Endothelial cell of umbilical vein (primary cell): ENCODE measurements around the gene TSPAN10. TPM values are rescaled to one million over a fixed set of nuclear protein-coding genes. Genes with fewer than 3 reads are reported as not detected.

Source experiments
- BruUV-seq: library from RNA; stranded (reverse); fragments of 400-500 nt; replicated peaks from 2 replicates; lab custom pipeline; 2021; lab: Mats Ljungman, UMichigan
- CTCF ChIA-PET: fragments of 300-600, 350-600 bp; sonication (Branson Sonifier 250); formaldehyde crosslinking; loops from one replicate; lab custom pipeline; 2021; ENCODE audit warnings: antibody characterized with exemption, inconsistent platforms; lab: Charles Lee
- POLR2A ChIA-PET: fragments of 300-600, 350-600 bp; sonication (Branson Sonifier 250); formaldehyde crosslinking; loops from one replicate; lab custom pipeline; 2021; ENCODE audit warnings: antibody characterized with exemption, inconsistent platforms; lab: Charles Lee
- DNase-seq: peaks from one replicate; pipeline ENCODE4 v3.0.0-alpha.2; 2011; ENCODE audit warnings: low read depth, low spot score
- FAIRE-seq: peaks from 2 replicates; lab custom pipeline; 2011; peaks lifted over from hg19 to GRCh38; lab: Jason Lieb, UNC
- H2AFZ ChIP-seq: 2 replicates; pipeline ENCODE4 v1.6.0; 2012; ENCODE audit warnings: low read depth, low read length, control low read depth, inconsistent platforms
- H3K27ac ChIP-seq: 2 replicates; pipeline ENCODE4 v1.5.1; 2011; ENCODE audit warnings: low read depth, mild to moderate bottlenecking, control low read depth, low read length, moderate library complexity; ENCODE audit not compliant: insufficient read depth
- H3K27me3 ChIP-seq, 2 experiments: 2 replicates each; pipeline versions ENCODE4 v1.6.0 to v1.6.1; 2011; ENCODE audit warnings: low read length in 2 of 2, mixed read lengths in 1 of 2; ENCODE audit not compliant: control insufficient read depth in 2 of 2, insufficient read depth in 2 of 2
- H3K36me3 ChIP-seq, 2 experiments: 2 replicates in 1 of 2; 3 replicates in 1 of 2; pipeline ENCODE4 v1.5.1; 2011; ENCODE audit warnings: low read length in 2 of 2, mild to moderate bottlenecking in 1 of 2, moderate library complexity in 1 of 2; ENCODE audit not compliant: control insufficient read depth in 2 of 2, insufficient read depth in 2 of 2; ENCODE audit errors: extremely low read depth in 1 of 2
- H3K4me1 ChIP-seq: 3 replicates; pipeline ENCODE4 v1.5.1; 2011; ENCODE audit warnings: mild to moderate bottlenecking, low read length; ENCODE audit not compliant: control insufficient read depth, insufficient read depth; ENCODE audit errors: extremely low read depth
- H3K4me2 ChIP-seq: 2 replicates; pipeline ENCODE4 v1.6.1; 2011; ENCODE audit warnings: low read length, control low read depth, mixed read lengths; ENCODE audit not compliant: insufficient read depth
- H3K4me3 ChIP-seq, 3 experiments: fragments of 200-600 bp in 1 of 3; sonication (generic), shearing (Covaris generic) in 1 of 3; replicated peaks in 1 of 3; 2 replicates each; pipeline ENCODE4 v1.5.1; 2011 to 2016; ENCODE audit warnings: control low read depth in 3 of 3, low read length in 3 of 3, mild to moderate bottlenecking in 2 of 3, inconsistent platforms in 1 of 3, low read depth in 1 of 3, moderate library complexity in 1 of 3; ENCODE audit not compliant: insufficient read depth in 1 of 3
- H3K79me2 ChIP-seq: 2 replicates; pipeline ENCODE4 v1.6.0; 2012; ENCODE audit warnings: low read length, inconsistent platforms; ENCODE audit not compliant: control insufficient read depth, insufficient read depth
- H3K9ac ChIP-seq: replicated peaks from 2 replicates; pipeline ENCODE3; 2011; ENCODE audit warnings: low read length, control low read depth; ENCODE audit not compliant: insufficient read depth; ENCODE audit errors: extremely low read depth
- H3K9me1 ChIP-seq: replicated peaks from 3 replicates; pipeline ENCODE4 v1.6.0; 2011; ENCODE audit warnings: mild to moderate bottlenecking, low read length; ENCODE audit not compliant: control insufficient read depth, insufficient read depth; ENCODE audit errors: extremely low read depth
- H3K9me3 ChIP-seq: replicated peaks from 2 replicates; pipeline ENCODE4 v1.5.1; 2012; ENCODE audit warnings: low read length, inconsistent platforms; ENCODE audit not compliant: control insufficient read depth, insufficient read depth
- H4K20me1 ChIP-seq: replicated peaks from 2 replicates; pipeline ENCODE3; 2011; ENCODE audit warnings: mild to moderate bottlenecking, low read length; ENCODE audit not compliant: control insufficient read depth, insufficient read depth; ENCODE audit errors: extremely low read depth
- CTCF ChIP-seq, 2 donors: IDR thresholded peaks; 1 replicate in 1 of 2; 2 replicates in 1 of 2; pipeline ENCODE4 v1.5.1; 2011; ENCODE audit warnings: low read length in 2 of 2, mild to moderate bottlenecking in 2 of 2, moderate library complexity in 2 of 2, control low read depth in 1 of 2, inconsistent platforms in 1 of 2, low read depth in 1 of 2; ENCODE audit not compliant: insufficient read depth in 1 of 2; ENCODE audit errors: extremely low read depth in 1 of 2
- EZH2 ChIP-seq: IDR thresholded peaks from 2 replicates; pipeline ENCODE4 v1.6.1; 2012; ENCODE audit warnings: borderline replicate concordance, low read depth, mild to moderate bottlenecking, moderate library complexity, low read length, inconsistent platforms; ENCODE audit not compliant: severe bottlenecking
- FOS ChIP-seq: IDR thresholded peaks from 2 replicates; pipeline ENCODE4 v1.6.1; 2011; ENCODE audit warnings: mild to moderate bottlenecking, low read length, moderate library complexity, borderline replicate concordance; ENCODE audit not compliant: insufficient read depth
- GATA2 ChIP-seq: IDR thresholded peaks from 2 replicates; pipeline ENCODE4 v1.7.0; 2011; ENCODE audit warnings: low read depth, mild to moderate bottlenecking, moderate library complexity, mixed read lengths, low read length; ENCODE audit not compliant: insufficient read length, insufficient read depth
- JUN ChIP-seq: IDR thresholded peaks from 2 replicates; pipeline ENCODE4 v1.6.1; 2011; ENCODE audit warnings: borderline replicate concordance, low read depth; ENCODE audit not compliant: insufficient read length, insufficient read depth
- MAX ChIP-seq: IDR thresholded peaks from 2 replicates; pipeline ENCODE4 v1.6.1; 2011; ENCODE audit not compliant: insufficient read depth, insufficient read length
- MYC ChIP-seq: IDR thresholded peaks from one replicate; pipeline ENCODE4 v1.6.1; 2011; ENCODE audit warnings: mild to moderate bottlenecking, low read depth, low read length
- POLR2A ChIP-seq: IDR thresholded peaks from 2 replicates; pipeline ENCODE4 v1.6.1; 2012; ENCODE audit warnings: low read depth, mild to moderate bottlenecking, control low read depth, low read length
- POLR2AphosphoS5 ChIP-seq: IDR thresholded peaks from 2 replicates; pipeline ENCODE4 v1.6.1; 2012; ENCODE audit warnings: low read depth, mild to moderate bottlenecking, control low read depth, low read length, moderate library complexity; ENCODE audit not compliant: insufficient read depth
- dilution Hi-C: fragments of 300-500 bp; cut with MboI; formaldehyde crosslinking; loops from one replicate; pipeline ENCODE4 v1.15.0; 2019; ENCODE audit warnings: low sequenced_read_pairs; ENCODE audit not compliant: extremely low pct_ligation_motif_present
- intact Hi-C: fragments of 100-400 bp; cut with micrococcal nuclease; formaldehyde crosslinking; loops from one replicate; pipeline ENCODE4 v1.10.0; 2022
- polyA plus RNA-seq, 4 experiments: library from polyadenylated mRNA; depleted of rRNA in 3 of 4; stranded (reverse) in 3 of 4; unstranded in 1 of 4; fragments of >200 nt; gene quantifications; 2 replicates each; pipeline versions ENCODE4 v1.2.1 to v1.2.3, GENCODE V29; 2011 to 2012; ENCODE audit warnings: missing spikeins in 1 of 4
- total RNA-seq: library from RNA; stranded (reverse); gene quantifications from 2 replicates; pipeline ENCODE4 v1.2.3, GENCODE V29; 2021

TSPAN10 gene
- total and polyA plus RNA-seq, 2 donors (not counting 3 experiments of a cell fraction or from before 2014, with no cell fraction given) = 0.91 to 1.1 TPM

GRCh38 chr17:81589612-81590011 is 47.4 kb upstream of the TSPAN10 start:
- H3K79me2 ChIP-seq = peaks cover 3% of the 10 kb centered on the region
- no peak overlapping the region for H2AFZ ChIP-seq
- peaks cover 28 to 50% of the 10 kb centered on the region in 2 experiments for H3K36me3 ChIP-seq
- TF ChIP-seq POLR2AphosphoS5 (no peak), JUN (no peak), CTCF (IDR thresholded peaks at IDR 0.05; ENCODE audit: extremely low read depth in 1 of 2, insufficient read depth in 1 of 2, low read depth in 1 of 2, low read length in 2 of 2) (no peak), EZH2 (no peak), GATA2 (no peak), FOS (no peak), MYC (no peak), POLR2A (no peak), MAX (no peak)
- CTCF ChIA-PET = interaction anchor here (1.2 kb wide), 1 partner anchor 22 kb away, joined by 3 read pairs; no protein-coding TSS in a partner anchor
- no peak for DNase-seq
- no peaks in the 10 kb centered on the region for H4K20me1 ChIP-seq
- POLR2A ChIA-PET = no interaction called here
- H3K4me3 ChIP-seq = no peak overlapping the region
- no peaks in the 10 kb centered on the region for H3K9me1 ChIP-seq
- H3K4me2 ChIP-seq = no peak overlapping the region
- dilution Hi-C loops = no loop called here
- no peak overlapping the region for H3K27ac ChIP-seq
- no peaks in the 10 kb centered on the region for H3K9me3 ChIP-seq
- BruUV-seq = no TSS peak
- peaks cover 2% of the 10 kb centered on the region for H3K4me1 ChIP-seq
- no peaks in the 10 kb centered on the region for H3K27me3 ChIP-seq
- intact Hi-C loops = no loop called here
- no peak overlapping the region for H3K9ac ChIP-seq
- FAIRE-seq = no peak
